Measurements from ENCODE around the gene MEIOSIN. TPM values are rescaled to one million over a fixed set of nuclear protein-coding genes. Genes with fewer than 3 reads are reported as not detected.

The MEIOSIN gene
- total RNA-seq, 1 donor from 2014 or later: not detected

DNA sequence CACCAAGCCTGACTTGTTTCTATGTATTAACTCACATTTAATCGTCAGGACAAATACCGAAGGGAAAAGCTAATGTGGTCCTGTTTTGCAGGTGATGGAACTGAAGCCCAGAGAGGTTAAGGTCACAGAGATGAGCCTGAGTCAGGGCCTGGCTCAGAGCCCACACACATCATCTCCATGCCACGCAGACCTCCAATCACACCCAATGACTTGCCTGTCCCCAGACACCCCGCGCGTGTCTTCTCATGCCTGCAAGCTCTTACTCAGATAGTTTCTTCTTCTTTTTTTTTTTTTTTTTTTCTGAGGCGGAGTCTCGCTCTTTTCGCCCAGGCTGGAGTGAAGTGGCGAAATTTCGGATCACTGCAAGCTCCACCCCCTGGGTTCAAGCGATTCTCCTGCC is 19.4 kb downstream of the MEIOSIN start:
- H3K27me3 Mint-ChIP-seq (ENCODE audit: unreplicated experiment): peaks cover 3% of the 10 kb centered on the region
- peaks cover 1% of the 10 kb centered on the region for H3K4me1 Mint-ChIP-seq (ENCODE audit: low read depth, unreplicated experiment)
- DNase-seq: no peak
- H3K36me3 Mint-ChIP-seq (ENCODE audit: unreplicated experiment): no peaks in the 10 kb centered on the region
- no peak overlapping the region for H3K27ac Mint-ChIP-seq (ENCODE audit: unreplicated experiment)
- no peak for TF ChIP-seq CTCF (IDR thresholded peaks at IDR 0.05; ENCODE audit: partially characterized antibody, unreplicated experiment)
- no peak overlapping the region for H3K4me3 Mint-ChIP-seq (ENCODE audit: unreplicated experiment)
- no peaks in the 10 kb centered on the region for H3K9me3 Mint-ChIP-seq (ENCODE audit: unreplicated experiment)

- Mint-ChIP-seq H3K4me1 (ENCODE audit: low read depth, unreplicated experiment) (peaks cover 1% of the 10 kb centered on the region), H3K4me3 (ENCODE audit: unreplicated experiment) (no peak overlapping the region), H3K36me3 (ENCODE audit: unreplicated experiment) (no peaks in the 10 kb centered on the region), H3K27ac (ENCODE audit: unreplicated experiment) (no peak overlapping the region), H3K27me3 (ENCODE audit: unreplicated experiment) (peaks cover 3% of the 10 kb centered on the region), H3K9me3 (ENCODE audit: unreplicated experiment) (no peaks in the 10 kb centered on the region)
- TF ChIP-seq CTCF (IDR thresholded peaks at IDR 0.05; ENCODE audit: partially characterized antibody, unreplicated experiment): no peak
- DNase-seq: no peak
Observed at GRCh38 chr19:45753548-45753947, 20.3 kb downstream of the MEIOSIN start.

GRCh38 chr19:45754323-45754722 is 21.1 kb downstream of the MEIOSIN start:
- H3K4me3 Mint-ChIP-seq (ENCODE audit: unreplicated experiment): no peak overlapping the region
- no peak for DNase-seq
- no peaks in the 10 kb centered on the region for H3K36me3 Mint-ChIP-seq (ENCODE audit: unreplicated experiment)
- no peak overlapping the region for H3K27ac Mint-ChIP-seq (ENCODE audit: unreplicated experiment)
- peaks cover 1% of the 10 kb centered on the region for H3K4me1 Mint-ChIP-seq (ENCODE audit: low read depth, unreplicated experiment)
- H3K9me3 Mint-ChIP-seq (ENCODE audit: unreplicated experiment): no peaks in the 10 kb centered on the region
- no peak for TF ChIP-seq CTCF (IDR thresholded peaks at IDR 0.05; ENCODE audit: partially characterized antibody, unreplicated experiment)
- H3K27me3 Mint-ChIP-seq (ENCODE audit: unreplicated experiment): peaks cover 3% of the 10 kb centered on the region

- TF ChIP-seq CTCF (IDR thresholded peaks at IDR 0.05; ENCODE audit: partially characterized antibody, unreplicated experiment): no peak
- H3K4me3 Mint-ChIP-seq (ENCODE audit: unreplicated experiment): no peak overlapping the region
- peaks cover 1% of the 10 kb centered on the region for H3K4me1 Mint-ChIP-seq (ENCODE audit: low read depth, unreplicated experiment)
- DNase-seq: no peak
- H3K27me3 Mint-ChIP-seq (ENCODE audit: unreplicated experiment): peaks cover 2% of the 10 kb centered on the region
- H3K36me3 Mint-ChIP-seq (ENCODE audit: unreplicated experiment): no peaks in the 10 kb centered on the region
- H3K27ac Mint-ChIP-seq (ENCODE audit: unreplicated experiment): no peak overlapping the region
- no peaks in the 10 kb centered on the region for H3K9me3 Mint-ChIP-seq (ENCODE audit: unreplicated experiment)
Observed at GRCh38 chr19:45757695-45758094, 24.5 kb downstream of the MEIOSIN start.

GRCh38 chr19:45758921-45759320 is 25.7 kb downstream of the MEIOSIN start:
- peaks cover 2% of the 10 kb centered on the region for H3K27me3 Mint-ChIP-seq (ENCODE audit: unreplicated experiment)
- H3K27ac Mint-ChIP-seq (ENCODE audit: unreplicated experiment): no peak overlapping the region
- no peak overlapping the region for H3K4me3 Mint-ChIP-seq (ENCODE audit: unreplicated experiment)
- no peaks in the 10 kb centered on the region for H3K9me3 Mint-ChIP-seq (ENCODE audit: unreplicated experiment)
- H3K4me1 Mint-ChIP-seq (ENCODE audit: low read depth, unreplicated experiment): no peaks in the 10 kb centered on the region
- no peak for DNase-seq
- H3K36me3 Mint-ChIP-seq (ENCODE audit: unreplicated experiment): no peaks in the 10 kb centered on the region
- no peak for TF ChIP-seq CTCF (IDR thresholded peaks at IDR 0.05; ENCODE audit: partially characterized antibody, unreplicated experiment)

All from glutamatergic neuron (in vitro differentiated cells).